GM21825 (cell line): Measurements from ENCODE around the gene DNAJB8.

Experiments used
- ATAC-seq: cut with Tn5 transposase; IDR thresholded peaks from one replicate; pipeline ENCODE4 v1.9.1; 2021; ENCODE audit warnings: mild to moderate bottlenecking, moderate library complexity; ENCODE audit not compliant: unreplicated experiment

Gene DNAJB8

GRCh38 chr3:128468791-128469527 lies 2.3 kb upstream of the DNAJB8 start:
- no peak for ATAC-seq

- no peak for ATAC-seq
Measured at GRCh38 chr3:128468285-128468790, 1.6 kb upstream of the DNAJB8 start.

GRCh38 chr3:128464702-128465101 lies 2.0 kb downstream of the DNAJB8 start:
- ATAC-seq, result no peak

GRCh38 chr3:128464188-128464587 lies 2.5 kb downstream of the DNAJB8 start:
- ATAC-seq, result no peak

- no peak for ATAC-seq
Measured at GRCh38 chr3:128463771-128464170, 2.9 kb downstream of the DNAJB8 start.

- ATAC-seq, result no peak
Measured at GRCh38 chr3:128463354-128463753, 3.3 kb downstream of the DNAJB8 start.

- no peak for ATAC-seq
Measured at GRCh38 chr3:128462931-128463330, 3.8 kb downstream of the DNAJB8 start.

- no peak for ATAC-seq
Measured at GRCh38 chr3:128462341-128462910, 4.3 kb downstream of the DNAJB8 start.

- no peak for ATAC-seq
Measured at GRCh38 chr3:128461731-128462130, 5.0 kb downstream of the DNAJB8 start.

- no peak for ATAC-seq
Measured at GRCh38 chr3:128459461-128459820, 7.2 kb downstream of the DNAJB8 start.

- ATAC-seq, result no peak
Measured at GRCh38 chr3:128458746-128459460, 7.8 kb downstream of the DNAJB8 start.

GRCh38 chr3:128457937-128458336 lies 8.8 kb downstream of the DNAJB8 start:
- no peak for ATAC-seq

- no peak for ATAC-seq
Measured at GRCh38 chr3:128456776-128457715, 9.6 kb downstream of the DNAJB8 start.

- ATAC-seq, result no peak
Measured at GRCh38 chr3:128455786-128456748, 10.6 kb downstream of the DNAJB8 start.

- ATAC-seq, result no peak
Measured at GRCh38 chr3:128455116-128455515, 11.6 kb downstream of the DNAJB8 start.

GRCh38 chr3:128454310-128454618 lies 12.4 kb downstream of the DNAJB8 start:
- ATAC-seq, result no peak

GRCh38 chr3:128453501-128454309 lies 13.0 kb downstream of the DNAJB8 start:
- ATAC-seq, result no peak

- ATAC-seq, result no peak
Measured at GRCh38 chr3:128452678-128453275, 13.9 kb downstream of the DNAJB8 start.

- no peak for ATAC-seq
Measured at GRCh38 chr3:128452120-128452519, 14.6 kb downstream of the DNAJB8 start.
